ENCODE data around the gene DAD1. TPM values are rescaled to one million over a fixed set of nuclear protein-coding genes. Genes with fewer than 3 reads are reported as not detected.

The DAD1 gene
- total RNA-seq, 1 donor from 2014 or later = 223 TPM

GRCh38 chr14:22564463-22564862, 24.6 kb downstream of the DAD1 start:
- Mint-ChIP-seq H3K27me3 (ENCODE audit: unreplicated experiment) (no peaks in the 10 kb centered on the region), H3K27ac (ENCODE audit: unreplicated experiment) (no peak overlapping the region), H3K4me1 (ENCODE audit: unreplicated experiment) (peaks cover under 1% of the 10 kb centered on the region), H3K36me3 (ENCODE audit: unreplicated experiment) (peaks cover 27% of the 10 kb centered on the region), H3K9me3 (ENCODE audit: unreplicated experiment) (no peaks in the 10 kb centered on the region), H3K4me3 (ENCODE audit: unreplicated experiment) (no peak overlapping the region)
- TF ChIP-seq, protein P1, sequence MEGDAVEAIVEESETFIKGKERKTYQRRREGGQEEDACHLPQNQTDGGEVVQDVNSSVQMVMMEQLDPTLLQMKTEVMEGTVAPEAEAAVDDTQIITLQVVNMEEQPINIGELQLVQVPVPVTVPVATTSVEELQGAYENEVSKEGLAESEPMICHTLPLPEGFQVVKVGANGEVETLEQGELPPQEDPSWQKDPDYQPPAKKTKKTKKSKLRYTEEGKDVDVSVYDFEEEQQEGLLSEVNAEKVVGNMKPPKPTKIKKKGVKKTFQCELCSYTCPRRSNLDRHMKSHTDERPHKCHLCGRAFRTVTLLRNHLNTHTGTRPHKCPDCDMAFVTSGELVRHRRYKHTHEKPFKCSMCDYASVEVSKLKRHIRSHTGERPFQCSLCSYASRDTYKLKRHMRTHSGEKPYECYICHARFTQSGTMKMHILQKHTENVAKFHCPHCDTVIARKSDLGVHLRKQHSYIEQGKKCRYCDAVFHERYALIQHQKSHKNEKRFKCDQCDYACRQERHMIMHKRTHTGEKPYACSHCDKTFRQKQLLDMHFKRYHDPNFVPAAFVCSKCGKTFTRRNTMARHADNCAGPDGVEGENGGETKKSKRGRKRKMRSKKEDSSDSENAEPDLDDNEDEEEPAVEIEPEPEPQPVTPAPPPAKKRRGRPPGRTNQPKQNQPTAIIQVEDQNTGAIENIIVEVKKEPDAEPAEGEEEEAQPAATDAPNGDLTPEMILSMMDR (IDR thresholded peaks at IDR 0.05) = no peak
- no peak for DNase-seq (ENCODE audit: extremely low spot score, unreplicated experiment)

GRCh38 chr14:22563987-22564386, 25.0 kb downstream of the DAD1 start:
- H3K9me3 Mint-ChIP-seq (ENCODE audit: unreplicated experiment) = no peaks in the 10 kb centered on the region
- no peaks in the 10 kb centered on the region for H3K27me3 Mint-ChIP-seq (ENCODE audit: unreplicated experiment)
- peaks cover 2% of the 10 kb centered on the region for H3K4me1 Mint-ChIP-seq (ENCODE audit: unreplicated experiment)
- TF ChIP-seq, protein P1 (IDR thresholded peaks at IDR 0.05) = no peak
- peaks cover 27% of the 10 kb centered on the region for H3K36me3 Mint-ChIP-seq (ENCODE audit: unreplicated experiment)
- DNase-seq (ENCODE audit: extremely low spot score, unreplicated experiment) = no peak
- no peak overlapping the region for H3K4me3 Mint-ChIP-seq (ENCODE audit: unreplicated experiment)
- H3K27ac Mint-ChIP-seq (ENCODE audit: unreplicated experiment) = no peak overlapping the region

DNA sequence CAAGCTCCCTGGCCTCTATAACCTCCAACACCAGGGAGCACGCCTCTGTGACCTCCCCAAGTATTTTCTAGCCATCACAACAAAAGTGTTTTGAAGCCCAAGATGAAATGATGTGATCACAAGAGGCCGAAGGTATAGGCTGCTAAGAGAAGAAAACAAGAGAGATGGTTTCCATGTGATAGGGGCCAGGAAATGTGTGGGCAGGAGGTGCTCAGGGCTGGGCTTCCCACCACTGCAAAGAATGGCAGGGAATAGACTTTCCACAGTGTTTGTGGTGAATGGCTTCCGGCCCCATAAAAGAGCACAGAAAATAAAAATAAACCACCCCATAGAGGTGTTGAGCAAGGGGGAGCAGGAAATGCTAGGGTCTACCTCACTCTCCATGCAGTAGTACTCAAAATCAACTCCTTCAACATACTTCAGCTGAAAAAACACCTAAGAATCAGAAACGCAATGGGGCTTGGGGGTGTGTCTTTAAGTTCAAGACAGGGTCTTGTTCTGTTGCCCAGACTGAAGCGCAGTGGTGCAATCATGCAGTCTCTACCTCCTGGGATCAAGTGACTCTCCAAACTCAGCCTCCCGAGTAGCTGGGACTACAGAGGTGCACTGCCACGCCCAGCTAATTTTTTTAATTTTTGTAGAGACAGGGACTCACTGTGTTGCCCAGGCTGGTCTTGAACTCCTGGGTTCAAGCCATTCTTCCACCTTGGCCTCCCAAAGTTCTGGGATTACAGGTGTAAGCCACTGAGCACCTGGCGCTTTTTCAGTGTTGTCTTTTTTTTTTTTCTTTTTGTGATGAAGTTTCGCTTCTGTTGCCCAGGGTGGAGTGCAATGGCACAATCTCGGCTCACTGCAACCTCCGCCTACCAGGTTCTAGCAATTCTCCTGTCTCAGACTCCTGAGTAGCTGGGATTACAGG, 27.1 kb downstream of the DAD1 start:
- Mint-ChIP-seq H3K9me3 (ENCODE audit: unreplicated experiment) (no peaks in the 10 kb centered on the region), H3K4me3 (ENCODE audit: unreplicated experiment) (no peak overlapping the region), H3K27ac (ENCODE audit: unreplicated experiment) (no peak overlapping the region), H3K27me3 (ENCODE audit: unreplicated experiment) (no peaks in the 10 kb centered on the region), H3K36me3 (ENCODE audit: unreplicated experiment) (peaks cover 18% of the 10 kb centered on the region), H3K4me1 (ENCODE audit: unreplicated experiment) (peaks cover 8% of the 10 kb centered on the region)
- DNase-seq (ENCODE audit: extremely low spot score, unreplicated experiment) = peak; percentile 8
- TF ChIP-seq, protein P1 (IDR thresholded peaks at IDR 0.05) = no peak

DNA sequence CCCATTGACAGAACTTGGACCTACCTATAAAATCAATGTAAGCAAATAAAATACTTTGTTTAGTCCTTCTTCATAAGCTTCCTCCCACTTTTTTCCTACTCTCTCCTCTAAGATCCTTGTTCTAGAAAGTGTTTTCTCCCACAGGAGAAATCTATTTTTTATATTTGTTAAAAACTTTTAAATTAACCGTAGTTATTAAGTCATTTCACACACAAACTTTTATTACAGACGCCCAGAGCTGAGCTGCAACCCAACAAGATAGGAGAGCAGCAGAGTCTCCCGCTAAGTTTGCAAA, 27.7 kb downstream of the DAD1 start:
- DNase-seq (ENCODE audit: extremely low spot score, unreplicated experiment) = no peak
- H3K9me3 Mint-ChIP-seq (ENCODE audit: unreplicated experiment) = no peaks in the 10 kb centered on the region
- no peak overlapping the region for H3K27ac Mint-ChIP-seq (ENCODE audit: unreplicated experiment)
- H3K4me1 Mint-ChIP-seq (ENCODE audit: unreplicated experiment) = peaks cover 11% of the 10 kb centered on the region
- TF ChIP-seq, protein P1 (IDR thresholded peaks at IDR 0.05) = no peak
- peaks cover 18% of the 10 kb centered on the region for H3K36me3 Mint-ChIP-seq (ENCODE audit: unreplicated experiment)
- no peaks in the 10 kb centered on the region for H3K27me3 Mint-ChIP-seq (ENCODE audit: unreplicated experiment)
- no peak overlapping the region for H3K4me3 Mint-ChIP-seq (ENCODE audit: unreplicated experiment)

GRCh38 chr14:22560662-22561365, 28.2 kb downstream of the DAD1 start:
- H3K36me3 Mint-ChIP-seq (ENCODE audit: unreplicated experiment) = peaks cover 18% of the 10 kb centered on the region
- H3K27me3 Mint-ChIP-seq (ENCODE audit: unreplicated experiment) = no peaks in the 10 kb centered on the region
- peaks cover 16% of the 10 kb centered on the region for H3K4me1 Mint-ChIP-seq (ENCODE audit: unreplicated experiment)
- TF ChIP-seq, protein P1 (IDR thresholded peaks at IDR 0.05) = no peak
- H3K9me3 Mint-ChIP-seq (ENCODE audit: unreplicated experiment) = no peaks in the 10 kb centered on the region
- no peak overlapping the region for H3K27ac Mint-ChIP-seq (ENCODE audit: unreplicated experiment)
- no peak for DNase-seq (ENCODE audit: extremely low spot score, unreplicated experiment)
- H3K4me3 Mint-ChIP-seq (ENCODE audit: unreplicated experiment) = no peak overlapping the region
